ENCODE results near the gene RPH3AL. TPM values are rescaled to one million over a fixed set of nuclear protein-coding genes. Genes with fewer than 3 reads are reported as not detected.

The RPH3AL gene
- total RNA-seq, 1 donor from 2014 or later: 22.3 TPM

DNA sequence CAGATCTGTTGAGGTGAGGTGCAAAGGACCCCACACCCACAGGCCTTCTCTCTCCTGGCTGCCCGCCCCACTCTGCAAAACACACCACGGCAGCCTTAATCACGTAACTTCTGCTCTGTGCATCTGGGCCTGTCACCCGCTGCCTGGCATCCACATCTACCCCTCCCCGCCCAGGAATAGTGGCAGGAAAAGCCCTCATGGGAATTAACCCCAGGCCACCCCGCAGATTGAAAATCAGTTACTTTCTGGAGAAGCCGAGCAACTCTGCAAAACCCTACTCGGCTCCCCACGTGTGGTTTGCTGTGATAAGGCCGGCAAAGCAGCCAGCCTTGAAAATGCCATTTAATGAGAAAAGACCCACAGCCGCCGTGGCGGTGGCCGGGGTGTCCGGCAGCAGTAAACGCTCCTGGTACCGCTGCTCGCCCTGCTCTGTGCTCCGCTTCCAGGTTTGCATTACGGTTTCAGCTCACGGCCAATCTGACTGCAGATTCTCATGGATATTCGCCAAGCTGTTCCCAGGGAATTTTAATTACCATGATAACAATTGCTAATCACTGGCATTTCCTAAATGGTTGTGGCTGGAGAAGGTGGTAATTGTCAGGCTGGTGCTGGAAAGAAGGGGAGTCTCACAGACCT, 93.1 kb downstream of the RPH3AL start:
- H3K36me3 Mint-ChIP-seq (ENCODE audit: unreplicated experiment): peaks cover 43% of the 10 kb centered on the region
- H3K27me3 Mint-ChIP-seq (ENCODE audit: unreplicated experiment): peaks cover 2% of the 10 kb centered on the region
- TF ChIP-seq, protein P1, sequence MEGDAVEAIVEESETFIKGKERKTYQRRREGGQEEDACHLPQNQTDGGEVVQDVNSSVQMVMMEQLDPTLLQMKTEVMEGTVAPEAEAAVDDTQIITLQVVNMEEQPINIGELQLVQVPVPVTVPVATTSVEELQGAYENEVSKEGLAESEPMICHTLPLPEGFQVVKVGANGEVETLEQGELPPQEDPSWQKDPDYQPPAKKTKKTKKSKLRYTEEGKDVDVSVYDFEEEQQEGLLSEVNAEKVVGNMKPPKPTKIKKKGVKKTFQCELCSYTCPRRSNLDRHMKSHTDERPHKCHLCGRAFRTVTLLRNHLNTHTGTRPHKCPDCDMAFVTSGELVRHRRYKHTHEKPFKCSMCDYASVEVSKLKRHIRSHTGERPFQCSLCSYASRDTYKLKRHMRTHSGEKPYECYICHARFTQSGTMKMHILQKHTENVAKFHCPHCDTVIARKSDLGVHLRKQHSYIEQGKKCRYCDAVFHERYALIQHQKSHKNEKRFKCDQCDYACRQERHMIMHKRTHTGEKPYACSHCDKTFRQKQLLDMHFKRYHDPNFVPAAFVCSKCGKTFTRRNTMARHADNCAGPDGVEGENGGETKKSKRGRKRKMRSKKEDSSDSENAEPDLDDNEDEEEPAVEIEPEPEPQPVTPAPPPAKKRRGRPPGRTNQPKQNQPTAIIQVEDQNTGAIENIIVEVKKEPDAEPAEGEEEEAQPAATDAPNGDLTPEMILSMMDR (IDR thresholded peaks at IDR 0.05; ENCODE audit: partially characterized antibody, unreplicated experiment): no peak
- peaks cover 14% of the 10 kb centered on the region for H3K9me3 Mint-ChIP-seq (ENCODE audit: unreplicated experiment)
- DNase-seq: no peak
- peaks cover 5% of the 10 kb centered on the region for H3K4me1 Mint-ChIP-seq (ENCODE audit: low read depth, unreplicated experiment)
- H3K27ac Mint-ChIP-seq (ENCODE audit: unreplicated experiment): no peak overlapping the region
- H3K4me3 Mint-ChIP-seq (ENCODE audit: unreplicated experiment): no peak overlapping the region

DNA sequence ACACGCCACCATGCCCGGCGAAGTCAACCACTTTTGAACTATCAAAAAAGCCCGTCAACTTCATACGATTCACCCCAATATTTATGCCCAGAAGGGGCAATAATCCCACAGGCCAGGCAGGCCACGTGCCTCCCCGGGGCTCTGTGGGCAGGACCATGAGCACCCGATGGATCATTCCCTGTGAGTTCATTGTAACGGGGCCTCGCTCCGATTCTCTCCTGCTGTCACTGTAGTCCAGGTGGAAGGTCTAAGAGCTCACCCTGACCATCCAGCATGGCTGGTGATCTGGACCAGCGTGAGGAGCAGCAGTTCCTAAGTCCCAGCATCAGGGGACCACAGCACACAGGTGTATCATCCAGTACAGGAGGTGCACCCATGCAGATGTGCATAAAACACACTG, 93.7 kb downstream of the RPH3AL start:
- DNase-seq: no peak

DNA sequence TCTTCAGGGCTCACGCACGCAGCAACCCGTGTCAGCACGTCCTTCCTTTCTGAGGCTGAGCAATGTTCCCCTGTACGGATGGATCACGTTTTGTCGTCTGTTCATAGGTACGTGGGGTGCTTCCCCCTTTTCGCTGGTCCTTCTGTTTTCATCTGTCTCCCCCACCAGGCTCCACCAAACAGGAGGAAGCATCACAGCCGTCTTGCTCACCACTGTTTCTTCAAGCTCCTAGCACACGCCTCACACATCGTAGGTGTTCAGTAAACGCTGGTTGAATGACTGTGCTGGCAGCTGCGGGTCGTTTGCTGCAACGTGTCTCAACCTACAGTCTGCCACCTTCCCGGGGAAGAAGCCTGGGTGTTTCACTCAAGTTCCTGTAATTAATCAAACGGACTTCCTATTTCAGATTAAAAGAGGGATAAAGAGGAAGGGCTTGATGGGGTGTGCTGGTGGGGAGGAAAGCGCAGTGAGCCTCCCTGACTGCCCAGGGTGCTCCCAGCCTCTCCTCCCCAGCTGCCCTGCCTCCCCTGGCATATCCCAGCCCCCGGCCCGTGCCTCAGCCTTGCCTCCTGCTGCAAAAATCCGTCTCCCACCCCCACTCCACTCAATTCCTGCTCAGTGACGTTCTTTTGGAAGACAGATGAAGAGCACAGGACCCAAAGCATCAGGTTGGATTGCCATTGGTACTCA, 94.4 kb downstream of the RPH3AL start:
- Mint-ChIP-seq H3K27me3 (ENCODE audit: unreplicated experiment) (peaks cover 2% of the 10 kb centered on the region), H3K4me3 (ENCODE audit: unreplicated experiment) (no peak overlapping the region), H3K4me1 (ENCODE audit: low read depth, unreplicated experiment) (peaks cover 5% of the 10 kb centered on the region), H3K9me3 (ENCODE audit: unreplicated experiment) (peaks cover 9% of the 10 kb centered on the region), H3K27ac (ENCODE audit: unreplicated experiment) (no peak overlapping the region), H3K36me3 (ENCODE audit: unreplicated experiment) (peaks cover 36% of the 10 kb centered on the region)
- TF ChIP-seq, protein P1 (IDR thresholded peaks at IDR 0.05; ENCODE audit: partially characterized antibody, unreplicated experiment): no peak
- DNase-seq: no peak

More for the DNA sequence above, 93.7 kb downstream of the RPH3AL start:
- Mint-ChIP-seq H3K27me3 (ENCODE audit: unreplicated experiment) (peaks cover 2% of the 10 kb centered on the region), H3K9me3 (ENCODE audit: unreplicated experiment) (peaks cover 14% of the 10 kb centered on the region), H3K36me3 (ENCODE audit: unreplicated experiment) (peaks cover 43% of the 10 kb centered on the region), H3K27ac (ENCODE audit: unreplicated experiment) (no peak overlapping the region), H3K4me1 (ENCODE audit: low read depth, unreplicated experiment) (peaks cover 5% of the 10 kb centered on the region), H3K4me3 (ENCODE audit: unreplicated experiment) (no peak overlapping the region)
- TF ChIP-seq, protein P1 (IDR thresholded peaks at IDR 0.05; ENCODE audit: partially characterized antibody, unreplicated experiment): no peak

GRCh38 chr17:253091-253846, 99.3 kb downstream of the RPH3AL start:
- H3K27me3 Mint-ChIP-seq (ENCODE audit: unreplicated experiment): no peaks in the 10 kb centered on the region
- no peak for DNase-seq
- TF ChIP-seq, protein P1 (IDR thresholded peaks at IDR 0.05; ENCODE audit: partially characterized antibody, unreplicated experiment): no peak
- H3K4me3 Mint-ChIP-seq (ENCODE audit: unreplicated experiment): no peak overlapping the region
- H3K4me1 Mint-ChIP-seq (ENCODE audit: low read depth, unreplicated experiment): no peaks in the 10 kb centered on the region
- H3K9me3 Mint-ChIP-seq (ENCODE audit: unreplicated experiment): peaks cover 1% of the 10 kb centered on the region
- peaks cover 4% of the 10 kb centered on the region for H3K36me3 Mint-ChIP-seq (ENCODE audit: unreplicated experiment)
- no peak overlapping the region for H3K27ac Mint-ChIP-seq (ENCODE audit: unreplicated experiment)
